Sigmoid colon (tissue), 7 donors: Measurements from ENCODE around the gene HECW1. TPM values are rescaled to one million over a fixed set of nuclear protein-coding genes. Genes with fewer than 3 reads are reported as not detected.
"Not testable (repeated sequence)": the region's sequence is repeated elsewhere in the genome, so short reads cannot be mapped to it uniquely, and the experiment has no call there.

Experiments
- DNase-seq: peaks from one replicate; pipeline ENCODE4 v3.0.0-alpha.2; 2019
- H3K27ac ChIP-seq, 4 donors: fragments of 200-600 bp; sonication (generic); one replicate each; pipeline ENCODE4 v1.5.1; 2016 to 2019; ENCODE audit warnings: mild to moderate bottlenecking in 1 of 4
- H3K27me3 ChIP-seq, 3 donors: fragments of 200-600 bp; sonication (generic); one replicate each; pipeline ENCODE4 v1.5.1; 2019; ENCODE audit warnings: mild to moderate bottlenecking in 1 of 3
- H3K36me3 ChIP-seq, 4 donors: fragments of 200-600 bp; sonication (generic); one replicate each; pipeline ENCODE4 v1.5.1; 2016 to 2019
- H3K4me1 ChIP-seq, 4 donors: fragments of 200-600 bp; sonication (generic); one replicate each; pipeline ENCODE4 v1.5.1; 2017 to 2019
- H3K4me3 ChIP-seq, 4 donors: fragments of 200-600 bp; sonication (generic); one replicate each; pipeline ENCODE4 v1.5.1; 2017 to 2019; ENCODE audit warnings: mild to moderate bottlenecking in 2 of 4, moderate library complexity in 1 of 4
- H3K9me3 ChIP-seq, 4 donors: fragments of 200-600 bp in 3 of 4; sonication (generic) in 3 of 4; one replicate each; pipeline versions ENCODE4 v1.5.1 to v1.6.1; 2013 to 2019
- EP300 ChIP-seq, 4 donors: sonication (generic); formaldehyde crosslinking; IDR thresholded peaks; one replicate each; pipeline ENCODE4 v1.6.1; 2017; ENCODE audit warnings: antibody characterized with exemption in 4 of 4
- POLR2A ChIP-seq, 2 donors: fragments of 450-650 bp; IDR thresholded peaks; one replicate each; pipeline ENCODE4 v1.6.1; 2016; ENCODE audit warnings: antibody characterized with exemption in 2 of 2, mild to moderate bottlenecking in 2 of 2, moderate library complexity in 2 of 2
- POLR2AphosphoS5 ChIP-seq, 4 donors: sonication (generic); formaldehyde crosslinking; IDR thresholded peaks; one replicate each; pipeline ENCODE4 v1.6.1; 2017; ENCODE audit warnings: antibody characterized with exemption in 4 of 4
- WGBS, 2 donors: extraction: QIAGEN DNeasy Blood & Tissue Kit; methylation state at CpG; one replicate each; pipeline ENCODE4 v1.1.7; 2013; 5-methylcytosine and 5-hydroxymethylcytosine counted together
- intact Hi-C: fragments of 100-400 bp; cut with DNase I; formaldehyde crosslinking; loops from one replicate; pipeline ENCODE4 v1.15.1; 2023
- polyA plus RNA-seq, 3 donors: library from polyadenylated mRNA; stranded (reverse); fragments of 200-250 nt; gene quantifications; one replicate each; pipeline ENCODE4 v1.2.3, GENCODE V29; 2013
- total RNA-seq, 4 donors: library from RNA; depleted of rRNA; stranded (reverse); fragments of >200 nt; gene quantifications; one replicate each; pipeline ENCODE4 v1.1.0, GENCODE V29; 2016
- TF ChIP-seq, protein P1 (sequence below), 4 experiments: fragments of 450-650 bp in 3 of 4; fragments of 200-600 bp in 1 of 4; IDR thresholded peaks; one replicate each; pipeline ENCODE4 v1.5.1; 2016 to 2019; ENCODE audit warnings: antibody characterized with exemption in 4 of 4, mild to moderate bottlenecking in 3 of 4, moderate library complexity in 2 of 4
- donor health status: healthy with polysubstance abuse.
- donor health status: Bipolar disorder and iron deficiency.
- donor health status: healthy.

Gene HECW1
- total and polyA plus RNA-seq, 7 donors, result 0.33 to 7.8 (median 1.2) TPM

DNA sequence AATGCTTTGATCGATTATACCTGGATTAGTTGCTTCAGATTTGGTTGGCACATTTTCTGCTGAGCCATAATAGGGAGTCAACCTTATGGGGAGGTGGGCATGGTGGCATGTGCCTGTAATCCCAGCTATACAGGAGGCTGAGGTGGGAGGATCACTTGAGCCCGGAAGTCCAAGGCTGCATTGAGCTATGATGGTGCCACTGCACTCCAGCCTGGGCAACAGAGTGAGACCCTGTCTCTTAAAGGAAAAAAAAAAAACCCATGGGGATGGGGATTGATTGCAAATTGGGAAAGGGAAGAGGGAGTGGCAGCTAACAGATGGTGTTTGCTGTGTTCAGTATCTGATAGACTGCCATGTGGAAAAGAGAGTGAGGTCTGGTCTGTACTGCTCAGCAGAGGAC lies 481.6 kb downstream of the HECW1 start:
- intact Hi-C loops, result no loop called here
- 81 to 92% methylated on average over 2 of the region's 2 CpGs for WGBS, 2 donors
- peaks cover 0 to 5% (median 0%) of the 10 kb centered on the region in 4 donors for H3K4me1 ChIP-seq

DNA sequence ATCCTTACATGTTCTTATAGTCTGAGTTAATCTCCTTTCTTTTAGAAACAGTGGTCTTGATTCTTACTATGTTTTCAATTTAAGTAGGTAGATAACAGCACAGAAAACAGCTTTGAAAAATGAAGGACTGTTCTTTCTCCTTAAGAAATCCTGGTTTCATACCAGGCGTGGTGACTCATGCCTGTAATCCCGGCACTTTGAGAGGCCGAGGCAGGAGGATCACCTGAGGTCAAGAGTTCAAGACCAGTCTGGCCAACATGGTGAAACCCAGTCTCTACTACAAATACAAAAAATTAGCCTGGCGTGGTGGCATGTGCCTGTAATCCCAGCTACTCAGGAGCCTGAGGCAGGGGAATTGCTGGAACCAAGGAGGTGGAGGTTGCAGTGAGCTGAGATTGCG lies 484.0 kb downstream of the HECW1 start:
- H3K27ac ChIP-seq, H3K4me3 ChIP-seq, intact Hi-C loops, H3K9me3 ChIP-seq, DNase-seq, H3K4me1 ChIP-seq, H3K27me3 ChIP-seq: not testable (repeated sequence)
- WGBS, 2 donors, result 79 to 83% methylated on average over 5 of the region's 5 CpGs
- H3K36me3 ChIP-seq, result peaks cover 0 to 20% (median 0%) of the 10 kb centered on the region in 4 donors

More for the DNA sequence above, 481.6 kb downstream of the HECW1 start:
- Histone ChIP-seq H3K4me3 (no peak overlapping the region), H3K27me3 (no peaks in the 10 kb centered on the region), H3K9me3 (no peaks in the 10 kb centered on the region), H3K27ac (no peak overlapping the region), H3K36me3 (peaks cover 0 to 11% (median 0%) of the 10 kb centered on the region in 4 donors)
- TF ChIP-seq POLR2AphosphoS5 (IDR thresholded peaks at IDR 0.05) (no peak), EP300 (IDR thresholded peaks at IDR 0.05) (no peak)
- no peak for DNase-seq

DNA sequence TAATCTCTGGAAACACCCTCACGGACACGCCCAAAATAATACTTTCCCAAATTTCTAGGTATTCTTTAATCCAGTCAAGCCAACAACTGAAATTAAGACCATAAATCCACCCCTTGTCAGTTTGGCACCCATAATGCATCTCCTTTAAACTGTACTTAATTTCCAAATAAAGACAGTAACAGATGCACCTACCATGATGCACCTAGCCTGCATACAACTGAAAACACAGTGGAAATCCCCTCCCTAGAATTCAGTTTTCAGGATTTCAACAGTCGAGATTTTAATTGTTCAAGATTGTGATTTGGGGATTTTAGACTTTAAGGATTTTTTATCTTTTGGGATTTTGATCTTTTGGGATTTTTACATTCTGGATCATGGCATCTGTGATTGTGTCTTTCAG lies 487.6 kb downstream of the HECW1 start:
- no peaks in the 10 kb centered on the region for H3K4me1 ChIP-seq
- intact Hi-C loops, result no loop called here
- no peaks in the 10 kb centered on the region for H3K9me3 ChIP-seq
- H3K27ac ChIP-seq, result no peak overlapping the region
- no peak for DNase-seq
- H3K4me3 ChIP-seq, result no peak overlapping the region
- 88 to 94% methylated on average over 3 of the region's 3 CpGs for WGBS, 2 donors
- no peaks in the 10 kb centered on the region for H3K27me3 ChIP-seq
- TF ChIP-seq EP300 (IDR thresholded peaks at IDR 0.05) (no peak), POLR2AphosphoS5 (IDR thresholded peaks at IDR 0.05) (no peak), POLR2A (IDR thresholded peaks at IDR 0.05) (no peak)
- TF ChIP-seq, protein P1, sequence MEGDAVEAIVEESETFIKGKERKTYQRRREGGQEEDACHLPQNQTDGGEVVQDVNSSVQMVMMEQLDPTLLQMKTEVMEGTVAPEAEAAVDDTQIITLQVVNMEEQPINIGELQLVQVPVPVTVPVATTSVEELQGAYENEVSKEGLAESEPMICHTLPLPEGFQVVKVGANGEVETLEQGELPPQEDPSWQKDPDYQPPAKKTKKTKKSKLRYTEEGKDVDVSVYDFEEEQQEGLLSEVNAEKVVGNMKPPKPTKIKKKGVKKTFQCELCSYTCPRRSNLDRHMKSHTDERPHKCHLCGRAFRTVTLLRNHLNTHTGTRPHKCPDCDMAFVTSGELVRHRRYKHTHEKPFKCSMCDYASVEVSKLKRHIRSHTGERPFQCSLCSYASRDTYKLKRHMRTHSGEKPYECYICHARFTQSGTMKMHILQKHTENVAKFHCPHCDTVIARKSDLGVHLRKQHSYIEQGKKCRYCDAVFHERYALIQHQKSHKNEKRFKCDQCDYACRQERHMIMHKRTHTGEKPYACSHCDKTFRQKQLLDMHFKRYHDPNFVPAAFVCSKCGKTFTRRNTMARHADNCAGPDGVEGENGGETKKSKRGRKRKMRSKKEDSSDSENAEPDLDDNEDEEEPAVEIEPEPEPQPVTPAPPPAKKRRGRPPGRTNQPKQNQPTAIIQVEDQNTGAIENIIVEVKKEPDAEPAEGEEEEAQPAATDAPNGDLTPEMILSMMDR (IDR thresholded peaks at IDR 0.05), result no peak
- peaks cover 0 to 20% (median 0%) of the 10 kb centered on the region in 4 donors for H3K36me3 ChIP-seq

DNA sequence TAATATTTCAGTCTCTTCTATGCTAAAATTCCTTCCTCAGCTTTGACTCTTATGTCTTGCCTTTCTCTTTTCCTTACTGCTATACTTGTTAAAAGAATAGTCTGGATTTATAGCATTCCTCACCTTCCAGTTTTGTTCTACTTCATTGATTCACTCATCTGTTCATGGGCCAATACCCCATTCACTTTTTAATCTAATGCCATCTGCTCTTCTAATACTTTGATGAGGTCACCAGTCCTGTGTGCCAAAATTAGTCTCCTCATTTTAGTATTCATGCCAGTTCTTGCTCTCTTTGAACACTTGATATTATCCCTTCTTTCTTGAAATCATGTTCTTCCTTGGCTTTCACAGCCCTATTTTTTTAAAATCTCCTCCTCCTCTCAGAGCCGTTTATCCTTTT lies 489.8 kb downstream of the HECW1 start:
- TF ChIP-seq EP300 (IDR thresholded peaks at IDR 0.05) (no peak), POLR2A (IDR thresholded peaks at IDR 0.05) (no peak), POLR2AphosphoS5 (IDR thresholded peaks at IDR 0.05) (no peak)
- TF ChIP-seq, protein P1 (IDR thresholded peaks at IDR 0.05), result no peak
- Histone ChIP-seq H3K4me1 (no peaks in the 10 kb centered on the region), H3K27me3 (no peaks in the 10 kb centered on the region), H3K4me3 (no peak overlapping the region), H3K36me3 (peaks cover 0 to 14% (median 1%) of the 10 kb centered on the region in 4 donors), H3K9me3 (no peaks in the 10 kb centered on the region), H3K27ac (no peak overlapping the region)
- 70 to 89% methylated on average over 1 of the region's 1 CpG for WGBS, 2 donors
- DNase-seq, result no peak
- intact Hi-C loops, result no loop called here

DNA sequence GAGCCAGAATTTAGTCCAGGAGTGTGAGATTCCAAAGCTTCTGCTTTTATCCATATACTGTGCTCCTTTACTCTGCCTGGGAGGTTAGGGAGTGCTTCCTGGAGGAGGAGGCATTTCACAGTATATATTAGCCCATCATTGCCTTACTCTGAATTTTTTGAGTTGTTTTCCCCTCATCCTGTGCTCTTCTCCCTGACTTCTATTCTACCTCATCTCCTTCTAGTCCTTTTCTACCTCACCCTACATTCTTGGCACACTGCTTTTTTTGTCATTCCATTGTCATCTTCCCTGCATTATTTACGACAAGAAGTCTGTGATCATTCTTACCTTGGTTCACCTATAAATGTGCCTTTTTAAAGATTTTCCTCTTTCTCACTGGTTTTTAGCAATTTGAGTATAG lies 491.8 kb downstream of the HECW1 start:
- peaks cover 0 to 12% (median 2%) of the 10 kb centered on the region in 4 donors for H3K36me3 ChIP-seq
- intact Hi-C loops, result no loop called here
- DNase-seq, result no peak
- H3K4me1 ChIP-seq, result no peaks in the 10 kb centered on the region
- H3K27ac ChIP-seq, result no peak overlapping the region
- WGBS, 2 donors, result 85 to 91% methylated on average over 1 of the region's 1 CpG
- no peaks in the 10 kb centered on the region for H3K27me3 ChIP-seq
- H3K4me3 ChIP-seq, result no peak overlapping the region
- no peaks in the 10 kb centered on the region for H3K9me3 ChIP-seq
- TF ChIP-seq POLR2AphosphoS5 (IDR thresholded peaks at IDR 0.05), result no peak
- no peak for TF ChIP-seq POLR2A (IDR thresholded peaks at IDR 0.05)
- no peak for TF ChIP-seq EP300 (IDR thresholded peaks at IDR 0.05)
- TF ChIP-seq, protein P1 (IDR thresholded peaks at IDR 0.05), result no peak

DNA sequence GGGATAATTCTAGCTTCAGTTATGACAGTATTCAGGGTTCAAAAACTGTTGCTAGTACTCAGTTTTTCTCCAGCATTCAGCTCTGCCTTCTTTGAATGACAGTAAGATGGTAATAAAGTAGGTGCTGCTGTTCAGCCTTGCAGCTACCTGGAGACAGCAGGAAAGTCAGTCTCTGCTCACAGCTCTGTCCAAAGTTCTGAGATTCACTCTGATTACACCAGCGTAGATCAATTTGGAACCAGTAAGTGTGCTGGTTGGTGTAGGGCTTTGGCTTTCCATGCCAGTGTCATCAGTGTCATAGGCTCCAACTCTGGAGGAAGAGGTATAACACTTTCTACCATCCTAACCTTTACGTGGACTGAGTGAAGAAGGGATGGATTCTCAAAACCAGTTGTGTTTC lies 496.6 kb downstream of the HECW1 start:
- no peak overlapping the region for H3K4me3 ChIP-seq
- no peak for DNase-seq
- WGBS, 2 donors, result 88 to 96% methylated on average over 2 of the region's 2 CpGs

More for the DNA sequence above, 496.6 kb downstream of the HECW1 start:
- Histone ChIP-seq H3K27me3 (no peaks in the 10 kb centered on the region), H3K36me3 (peaks cover 0 to 11% (median 2%) of the 10 kb centered on the region in 4 donors), H3K27ac (no peak overlapping the region), H3K4me1 (peaks cover 0 to 26% (median 24%) of the 10 kb centered on the region in 4 donors), H3K9me3 (no peaks in the 10 kb centered on the region)
- intact Hi-C loops, result no loop called here
- no peak for TF ChIP-seq POLR2AphosphoS5 (IDR thresholded peaks at IDR 0.05)
- no peak for TF ChIP-seq EP300 (IDR thresholded peaks at IDR 0.05)
- TF ChIP-seq, protein P1 (IDR thresholded peaks at IDR 0.05), result no peak
- no peak for TF ChIP-seq POLR2A (IDR thresholded peaks at IDR 0.05)
